Measurements from ENCODE around the gene FMN1.

FMN1 gene

GRCh38 chr15:33136353-33136752, 58.2 kb downstream of the FMN1 start:
- Histone ChIP-seq H3F3A (ENCODE audit: control insufficient read depth, insufficient read depth) (no peaks in the 10 kb centered on the region), H3K36me3 (ENCODE audit: control insufficient read depth, low read length) (no peaks in the 10 kb centered on the region), H3K9me3 (ENCODE audit: control insufficient read depth, insufficient read depth, low read length) (no peaks in the 10 kb centered on the region), H4K20me1 (ENCODE audit: control insufficient read depth, insufficient read depth, low read depth, low read length) (no peaks in the 10 kb centered on the region), H3K27ac (ENCODE audit: low read depth, low read length) (no peak overlapping the region), H3K27me3 (ENCODE audit: control insufficient read depth, low read length) (0 out of 2 replicates have a peak, but pooled peaks cover 2% of the 10 kb centered on the region), H3K4me1 (ENCODE audit: control insufficient read depth, low read length) (no peaks in the 10 kb centered on the region), H3K79me2 (ENCODE audit: control insufficient read depth, low read length) (no peaks in the 10 kb centered on the region), H3K4me3 (ENCODE audit: low read length) (no peak overlapping the region), H3K4me2 (ENCODE audit: low read length) (no peak overlapping the region), H3K9me2 (replicated peaks; ENCODE audit: control insufficient read depth, low read length) (no peaks in the 10 kb centered on the region)
- TF ChIP-seq EZH2phosphoT487 (IDR thresholded peaks at IDR 0.05; ENCODE audit: borderline replicate concordance, low read length) (no peak), CTCF (IDR thresholded peaks at IDR 0.05; ENCODE audit: low read depth, low read length, poor library complexity, severe bottlenecking) (no peak)

- H3K4me1 ChIP-seq (ENCODE audit: control insufficient read depth, low read length): no peaks in the 10 kb centered on the region
- H3K79me2 ChIP-seq (ENCODE audit: control insufficient read depth, low read length): no peaks in the 10 kb centered on the region
- TF ChIP-seq EZH2phosphoT487 (IDR thresholded peaks at IDR 0.05; ENCODE audit: borderline replicate concordance, low read length): no peak
- no peak for TF ChIP-seq CTCF (IDR thresholded peaks at IDR 0.05; ENCODE audit: low read depth, low read length, poor library complexity, severe bottlenecking)
- H4K20me1 ChIP-seq (ENCODE audit: control insufficient read depth, insufficient read depth, low read depth, low read length): no peaks in the 10 kb centered on the region
- 0 out of 2 replicates have a peak, but pooled peaks cover 3% of the 10 kb centered on the region for H3K27me3 ChIP-seq (ENCODE audit: control insufficient read depth, low read length)
- H3K4me2 ChIP-seq (ENCODE audit: low read length): no peak overlapping the region
- H3K27ac ChIP-seq (ENCODE audit: low read depth, low read length): no peak overlapping the region
- no peak overlapping the region for H3K4me3 ChIP-seq (ENCODE audit: low read length)
- H3K9me3 ChIP-seq (ENCODE audit: control insufficient read depth, insufficient read depth, low read length): no peaks in the 10 kb centered on the region
- no peaks in the 10 kb centered on the region for H3F3A ChIP-seq (ENCODE audit: control insufficient read depth, insufficient read depth)
- H3K36me3 ChIP-seq (ENCODE audit: control insufficient read depth, low read length): no peaks in the 10 kb centered on the region
- H3K9me2 ChIP-seq (replicated peaks; ENCODE audit: control insufficient read depth, low read length): no peaks in the 10 kb centered on the region
These were observed 59.1 kb downstream of the FMN1 start for GRCh38 chr15:33135355-33135781.

GRCh38 chr15:33132722-33133345, 61.7 kb downstream of the FMN1 start:
- Histone ChIP-seq H4K20me1 (ENCODE audit: control insufficient read depth, insufficient read depth, low read depth, low read length) (no peaks in the 10 kb centered on the region), H3K9me2 (replicated peaks; ENCODE audit: control insufficient read depth, low read length) (no peaks in the 10 kb centered on the region), H3K36me3 (ENCODE audit: control insufficient read depth, low read length) (no peaks in the 10 kb centered on the region), H3K4me1 (ENCODE audit: control insufficient read depth, low read length) (no peaks in the 10 kb centered on the region), H3K27ac (ENCODE audit: low read depth, low read length) (no peak overlapping the region), H3K79me2 (ENCODE audit: control insufficient read depth, low read length) (no peaks in the 10 kb centered on the region), H3K4me3 (ENCODE audit: low read length) (no peak overlapping the region), H3K4me2 (ENCODE audit: low read length) (no peak overlapping the region), H3F3A (ENCODE audit: control insufficient read depth, insufficient read depth) (no peaks in the 10 kb centered on the region), H3K27me3 (ENCODE audit: control insufficient read depth, low read length) (0 out of 2 replicates have a peak, but pooled peaks cover 3% of the 10 kb centered on the region), H3K9me3 (ENCODE audit: control insufficient read depth, insufficient read depth, low read length) (no peaks in the 10 kb centered on the region)
- TF ChIP-seq CTCF (IDR thresholded peaks at IDR 0.05; ENCODE audit: low read depth, low read length, poor library complexity, severe bottlenecking): peak; percentile 56
- TF ChIP-seq EZH2phosphoT487 (IDR thresholded peaks at IDR 0.05; ENCODE audit: borderline replicate concordance, low read length): no peak

Measured in DOHH2 (cell line).